ENCODE data around the gene PLA2G6. TPM values are rescaled to one million over a fixed set of nuclear protein-coding genes. Genes with fewer than 3 reads are reported as not detected.
A peak's percentile ranks its signal among the peaks of the same experiment; 100 is the strongest.

PLA2G6 gene
- total RNA-seq, 1 experiment from 2014 or later: 39.8 TPM

DNA sequence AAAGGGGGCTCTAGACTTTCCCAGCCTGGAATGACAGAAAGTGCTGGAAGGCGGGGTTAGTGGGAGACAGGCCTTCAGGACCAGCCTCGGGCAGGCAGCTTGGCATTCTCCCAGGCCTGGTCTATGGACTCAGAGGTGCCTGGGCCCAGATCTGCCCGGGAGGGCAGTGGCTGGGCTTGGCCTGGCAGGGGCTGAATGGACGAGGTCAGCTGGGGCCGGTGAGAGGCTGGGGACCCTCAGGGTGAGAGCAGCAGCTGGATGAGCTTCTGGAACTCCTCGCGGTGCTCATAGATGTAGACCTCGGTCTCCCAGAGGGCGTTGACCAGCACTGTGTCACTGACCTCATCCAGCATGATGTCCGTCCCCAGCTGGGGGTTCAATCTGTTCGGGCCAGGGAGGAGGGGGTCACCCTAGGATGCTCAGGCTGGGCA lies 69.7 kb downstream of the PLA2G6 start:
- no peaks in the 10 kb centered on the region for H3K79me2 ChIP-seq (ENCODE audit: low read depth)
- peaks cover 13% of the 10 kb centered on the region for H3F3A ChIP-seq (ENCODE audit: insufficient read depth, low read depth)
- H3K4me1 ChIP-seq (replicated peaks; ENCODE audit: insufficient read depth): peaks cover 14% of the 10 kb centered on the region
- H3K4me2 ChIP-seq: no peak overlapping the region
- H4K20me1 ChIP-seq (ENCODE audit: insufficient read depth): no peaks in the 10 kb centered on the region
- no peak overlapping the region for H3K27ac ChIP-seq
- no peaks in the 10 kb centered on the region for H3K27me3 ChIP-seq (ENCODE audit: insufficient read depth, low read depth)
- intact Hi-C loops (cut with micrococcal nuclease; ENCODE audit: unreplicated experiment): loop anchor here (2.0 to 5.0 kb wide), 4 partner anchors 31 to 185 kb away; partner anchors contain the start of gene PLA2G6
- no peak overlapping the region for H3K4me3 ChIP-seq
- no TSS peak for BruUV-seq (replicated peaks)
- TF ChIP-seq, protein P1, sequence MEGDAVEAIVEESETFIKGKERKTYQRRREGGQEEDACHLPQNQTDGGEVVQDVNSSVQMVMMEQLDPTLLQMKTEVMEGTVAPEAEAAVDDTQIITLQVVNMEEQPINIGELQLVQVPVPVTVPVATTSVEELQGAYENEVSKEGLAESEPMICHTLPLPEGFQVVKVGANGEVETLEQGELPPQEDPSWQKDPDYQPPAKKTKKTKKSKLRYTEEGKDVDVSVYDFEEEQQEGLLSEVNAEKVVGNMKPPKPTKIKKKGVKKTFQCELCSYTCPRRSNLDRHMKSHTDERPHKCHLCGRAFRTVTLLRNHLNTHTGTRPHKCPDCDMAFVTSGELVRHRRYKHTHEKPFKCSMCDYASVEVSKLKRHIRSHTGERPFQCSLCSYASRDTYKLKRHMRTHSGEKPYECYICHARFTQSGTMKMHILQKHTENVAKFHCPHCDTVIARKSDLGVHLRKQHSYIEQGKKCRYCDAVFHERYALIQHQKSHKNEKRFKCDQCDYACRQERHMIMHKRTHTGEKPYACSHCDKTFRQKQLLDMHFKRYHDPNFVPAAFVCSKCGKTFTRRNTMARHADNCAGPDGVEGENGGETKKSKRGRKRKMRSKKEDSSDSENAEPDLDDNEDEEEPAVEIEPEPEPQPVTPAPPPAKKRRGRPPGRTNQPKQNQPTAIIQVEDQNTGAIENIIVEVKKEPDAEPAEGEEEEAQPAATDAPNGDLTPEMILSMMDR (conservative IDR thresholded peaks at IDR 0.05): no peak
- no peak for TF ChIP-seq EZH2 (IDR thresholded peaks at IDR 0.05; ENCODE audit: low read depth)
- DNase-seq: no peak
- H3K36me3 ChIP-seq (ENCODE audit: low read depth): no peaks in the 10 kb centered on the region
- no peaks in the 10 kb centered on the region for H3K9me3 ChIP-seq (ENCODE audit: insufficient read depth, low read depth)
- ChIA-PET POLR2A (ENCODE audit: unreplicated experiment) (no interaction called here), CTCF (no interaction called here)
- H2AFZ ChIP-seq: no peak overlapping the region
- H3K9me2 ChIP-seq (ENCODE audit: insufficient read depth): no peaks in the 10 kb centered on the region

DNA sequence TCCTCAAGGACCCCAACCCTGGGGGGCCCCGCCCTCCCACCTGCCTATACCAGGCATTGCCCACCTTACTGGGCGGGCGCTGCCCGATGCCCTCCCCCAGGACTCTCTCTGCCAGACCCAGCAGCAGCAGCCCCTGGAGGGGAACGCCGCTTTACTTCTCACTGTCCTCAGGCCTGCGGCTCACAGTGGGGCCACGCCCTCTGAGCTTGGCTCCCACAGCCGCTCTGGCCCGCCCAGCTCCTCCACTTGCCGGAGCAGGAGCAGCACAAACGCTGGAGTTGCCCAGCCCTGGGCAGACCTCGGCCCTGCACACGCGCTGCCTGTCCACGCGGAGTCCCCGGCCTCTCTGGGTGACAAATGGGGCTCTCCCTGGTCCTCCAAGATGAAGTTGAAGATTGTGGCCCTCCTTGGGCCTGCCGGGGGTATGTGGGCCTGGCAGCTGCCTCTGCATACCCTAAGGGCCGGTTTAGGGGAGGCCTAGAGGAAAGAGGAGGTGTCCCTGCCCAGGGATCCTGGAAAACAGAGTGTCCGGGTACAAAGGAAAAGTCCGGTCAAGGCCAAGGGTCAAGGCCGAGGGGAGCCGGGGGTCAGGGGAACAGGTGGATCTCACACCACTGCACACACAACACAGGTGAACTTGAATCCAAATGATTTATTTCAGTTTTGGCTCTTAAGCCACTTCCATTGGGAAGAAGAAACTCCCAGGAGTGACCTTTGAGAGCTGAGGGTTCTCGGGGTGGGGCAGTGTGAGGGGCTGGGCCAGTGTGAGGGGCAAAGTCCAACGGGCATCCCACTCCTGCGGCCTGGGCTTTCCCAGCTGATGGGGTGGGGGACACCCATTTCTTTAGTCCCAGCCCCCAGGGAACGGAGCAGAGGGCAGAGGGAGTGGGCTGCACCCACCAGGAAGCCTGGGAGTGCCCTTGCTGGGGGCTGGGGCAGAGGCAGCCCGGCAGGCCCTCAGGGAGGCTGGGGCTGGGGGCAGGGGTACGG lies 70.5 kb downstream of the PLA2G6 start:
- peak in 1 of 2 experiments; percentile 84 for DNase-seq
- H3K9me3 ChIP-seq (ENCODE audit: insufficient read depth, low read depth): no peaks in the 10 kb centered on the region
- H3K27ac ChIP-seq: peak overlapping the region; percentile 7; the same call in 1 of the 2 replicates
- CTCF ChIA-PET: interaction anchor here (0.6 to 0.7 kb wide), 2 partner anchors 24 to 79 kb away, joined by 4 read pairs; no protein-coding TSS in a partner anchor
- H3K36me3 ChIP-seq (ENCODE audit: low read depth): no peaks in the 10 kb centered on the region
- intact Hi-C loops (cut with micrococcal nuclease; ENCODE audit: unreplicated experiment): loop anchor here (2.0 to 5.0 kb wide), 4 partner anchors 32 to 186 kb away; partner anchors contain the start of gene PLA2G6
- H3K4me1 ChIP-seq (replicated peaks; ENCODE audit: insufficient read depth): peaks cover 14% of the 10 kb centered on the region
- no peak overlapping the region for H3K4me3 ChIP-seq
- H3K4me2 ChIP-seq: peak overlapping the region; percentile 47
- no peaks in the 10 kb centered on the region for H3K9me2 ChIP-seq (ENCODE audit: insufficient read depth)
- H3F3A ChIP-seq (ENCODE audit: insufficient read depth, low read depth): peaks cover 13% of the 10 kb centered on the region
- no peaks in the 10 kb centered on the region for H4K20me1 ChIP-seq (ENCODE audit: insufficient read depth)
- POLR2A ChIA-PET (ENCODE audit: unreplicated experiment): interaction anchor here (0.7 to 0.8 kb wide), 3 partner anchors 157 to 1130 kb away, joined by 3 to 4 read pairs (median 3); partner anchors contain the start of gene POLR2F
- H2AFZ ChIP-seq: no peak overlapping the region
- H3K79me2 ChIP-seq (ENCODE audit: low read depth): no peaks in the 10 kb centered on the region
- TSS peak; percentile 50 for BruUV-seq (replicated peaks)
- H3K27me3 ChIP-seq (ENCODE audit: insufficient read depth, low read depth): no peaks in the 10 kb centered on the region
- no peak for TF ChIP-seq EZH2 (IDR thresholded peaks at IDR 0.05; ENCODE audit: low read depth)
- TF ChIP-seq, protein P1 (conservative IDR thresholded peaks at IDR 0.05): no peak

- CTCF ChIA-PET: interaction anchor here (0.7 kb wide), 1 partner anchor 23 kb away, joined by 4 read pairs; no protein-coding TSS in a partner anchor
- Histone ChIP-seq H3K4me3 (no peak within 1 kb of the TSS), H3K36me3 (ENCODE audit: low read depth) (no peaks in the 10 kb centered on the region), H3K9me2 (ENCODE audit: insufficient read depth) (no peaks in the 10 kb centered on the region), H3K79me2 (ENCODE audit: low read depth) (no peaks in the 10 kb centered on the region), H2AFZ (no peak within 1 kb of the TSS), H3F3A (ENCODE audit: insufficient read depth, low read depth) (peaks cover 13% of the 10 kb centered on the region), H3K27me3 (ENCODE audit: insufficient read depth, low read depth) (no peaks in the 10 kb centered on the region), H3K4me1 (replicated peaks; ENCODE audit: insufficient read depth) (peaks cover 14% of the 10 kb centered on the region), H3K9me3 (ENCODE audit: insufficient read depth, low read depth) (no peaks in the 10 kb centered on the region), H3K4me2 (peak within 1 kb of the TSS; percentile 47), H3K27ac (peak within 1 kb of the TSS; percentile 7; the same call in 1 of the 2 replicates), H4K20me1 (ENCODE audit: insufficient read depth) (no peaks in the 10 kb centered on the region)
- no peak for TF ChIP-seq EZH2 (IDR thresholded peaks at IDR 0.05; ENCODE audit: low read depth)
- TF ChIP-seq, protein P1 (conservative IDR thresholded peaks at IDR 0.05): no peak
- intact Hi-C loops (cut with micrococcal nuclease; ENCODE audit: unreplicated experiment): loop anchor here (2.0 to 5.0 kb wide), 4 partner anchors 33 to 187 kb away; partner anchors contain the start of gene PLA2G6
- DNase-seq: peak; percentile 67 to 75
- POLR2A ChIA-PET (ENCODE audit: unreplicated experiment): interaction anchor here (0.5 to 0.8 kb wide), 3 partner anchors 23 to 157 kb away, joined by 3 to 10 read pairs (median 3); partner anchors contain the start of gene POLR2F
- BruUV-seq (replicated peaks): no TSS peak
These were observed 71.4 kb downstream of the PLA2G6 start, which contains the start of gene BAIAP2L2 for GRCh38 chr22:38110008-38110862. BAIAP2L2 (minus strand) TSS chr22:38110684; CDS start chr22:38110525, 159 bp downstream.
